ENCODE measurements around the gene MYOZ2.

DNA sequence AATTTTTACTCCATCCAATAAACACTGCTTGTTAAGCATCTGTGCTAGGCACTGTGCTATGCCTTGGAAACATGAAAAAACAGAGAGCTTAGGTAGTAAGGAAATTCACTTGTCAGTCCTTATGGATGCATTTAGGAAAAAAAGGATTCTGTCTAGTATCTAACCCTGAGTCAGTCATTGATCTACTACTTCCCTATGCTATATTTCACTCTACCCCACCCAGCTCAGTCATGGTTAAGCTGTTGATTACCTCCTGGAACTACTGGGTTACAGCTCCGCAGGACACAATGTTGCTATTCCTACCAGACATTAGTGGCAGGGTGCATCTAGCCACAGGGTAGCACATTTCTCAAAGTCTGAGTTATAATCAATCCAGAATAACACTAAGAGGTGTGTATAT is 74.0 kb downstream of the MYOZ2 start:
- TF ChIP-seq, protein P1, sequence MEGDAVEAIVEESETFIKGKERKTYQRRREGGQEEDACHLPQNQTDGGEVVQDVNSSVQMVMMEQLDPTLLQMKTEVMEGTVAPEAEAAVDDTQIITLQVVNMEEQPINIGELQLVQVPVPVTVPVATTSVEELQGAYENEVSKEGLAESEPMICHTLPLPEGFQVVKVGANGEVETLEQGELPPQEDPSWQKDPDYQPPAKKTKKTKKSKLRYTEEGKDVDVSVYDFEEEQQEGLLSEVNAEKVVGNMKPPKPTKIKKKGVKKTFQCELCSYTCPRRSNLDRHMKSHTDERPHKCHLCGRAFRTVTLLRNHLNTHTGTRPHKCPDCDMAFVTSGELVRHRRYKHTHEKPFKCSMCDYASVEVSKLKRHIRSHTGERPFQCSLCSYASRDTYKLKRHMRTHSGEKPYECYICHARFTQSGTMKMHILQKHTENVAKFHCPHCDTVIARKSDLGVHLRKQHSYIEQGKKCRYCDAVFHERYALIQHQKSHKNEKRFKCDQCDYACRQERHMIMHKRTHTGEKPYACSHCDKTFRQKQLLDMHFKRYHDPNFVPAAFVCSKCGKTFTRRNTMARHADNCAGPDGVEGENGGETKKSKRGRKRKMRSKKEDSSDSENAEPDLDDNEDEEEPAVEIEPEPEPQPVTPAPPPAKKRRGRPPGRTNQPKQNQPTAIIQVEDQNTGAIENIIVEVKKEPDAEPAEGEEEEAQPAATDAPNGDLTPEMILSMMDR (conservative IDR thresholded peaks at IDR 0.05): no peak
- no peak for TF ChIP-seq ZFX (IDR thresholded peaks at IDR 0.05)
